MM.1S (cell line): ENCODE measurements around the gene PRKCH.

Experiments
- DNase-seq: peaks from one replicate; pipeline ENCODE4 v3.0.0-alpha.2; 2015
- H2AFZ ChIP-seq: fragments of 300-600 bp; sonication (generic); 2 replicates; pipeline ENCODE4 v1.6.0; 2016; ENCODE audit warnings: antibody characterized with exemption, low read length
- H3F3A ChIP-seq: fragments of 300-600 bp; sonication (generic); 2 replicates; pipeline ENCODE4 v1.6.1; 2016; ENCODE audit warnings: mild to moderate bottlenecking, antibody characterized with exemption, low read length, moderate library complexity, mixed read lengths; ENCODE audit not compliant: insufficient read depth
- H3K27ac ChIP-seq: fragments of 300-600 bp; sonication (generic); 2 replicates; pipeline ENCODE4 v1.5.1; 2016; ENCODE audit warnings: mild to moderate bottlenecking, low read length
- H3K27me3 ChIP-seq: fragments of 300-600 bp; sonication (generic); replicated peaks from 2 replicates; pipeline ENCODE4 v1.6.0; 2016; ENCODE audit warnings: low read length; ENCODE audit not compliant: insufficient read depth
- H3K36me3 ChIP-seq: fragments of 300-600 bp; sonication (generic); replicated peaks from 2 replicates; pipeline ENCODE4 v1.6.1; 2016; ENCODE audit warnings: mild to moderate bottlenecking, low read length, mixed read lengths; ENCODE audit not compliant: insufficient read depth
- H3K4me1 ChIP-seq: fragments of 300-600 bp; sonication (generic); 2 replicates; pipeline ENCODE4 v1.6.1; 2016; ENCODE audit warnings: low read length, mixed read lengths
- H3K4me2 ChIP-seq: fragments of 300-600 bp; sonication (generic); 2 replicates; pipeline ENCODE4 v1.6.0; 2016; ENCODE audit warnings: low read depth, low read length
- H3K4me3 ChIP-seq: fragments of 300-600 bp; sonication (generic); 2 replicates; pipeline ENCODE4 v1.5.1; 2016; ENCODE audit warnings: low read length, mixed read lengths
- H3K79me2 ChIP-seq: fragments of 300-600 bp; sonication (generic); 2 replicates; pipeline ENCODE4 v1.6.1; 2016; ENCODE audit warnings: mixed run types, low read length, mixed read lengths
- H3K9ac ChIP-seq: fragments of 300-600 bp; sonication (generic); 2 replicates; pipeline ENCODE4 v1.6.1; 2016; ENCODE audit warnings: low read length, mixed read lengths
- H3K9me2 ChIP-seq: fragments of 300-600 bp; sonication (generic); replicated peaks from 2 replicates; pipeline ENCODE4 v1.6.1; 2016; ENCODE audit warnings: mild to moderate bottlenecking, low read length, mixed read lengths; ENCODE audit not compliant: insufficient read depth
- H3K9me3 ChIP-seq: fragments of 300-600 bp; sonication (generic); replicated peaks from 2 replicates; pipeline ENCODE4 v1.6.1; 2016; ENCODE audit warnings: mild to moderate bottlenecking, low read length, mixed read lengths; ENCODE audit not compliant: insufficient read depth
- H4K20me1 ChIP-seq: fragments of 300-600 bp; sonication (generic); 2 replicates; pipeline ENCODE4 v1.6.1; 2016; ENCODE audit warnings: mild to moderate bottlenecking, low read length, moderate library complexity, mixed read lengths; ENCODE audit not compliant: insufficient read depth
- EZH2 ChIP-seq: fragments of 300-600 bp; sonication (generic); optimal IDR thresholded peaks from 2 replicates; pipeline ENCODE3; 2017; ENCODE audit warnings: low read depth, mild to moderate bottlenecking, antibody characterized with exemption, low read length, mixed read lengths
- EZH2phosphoT487 ChIP-seq: fragments of 300-600 bp; sonication (generic); IDR thresholded peaks from 2 replicates; pipeline ENCODE4 v1.6.1; 2018; ENCODE audit warnings: antibody characterized with exemption, low read length
- TF ChIP-seq, protein P1 (sequence below): fragments of 300-600 bp; sonication (generic); IDR thresholded peaks from 2 replicates; pipeline ENCODE4 v1.5.1; 2016; ENCODE audit warnings: antibody characterized with exemption, low read length, mixed read lengths

The PRKCH gene

DNA sequence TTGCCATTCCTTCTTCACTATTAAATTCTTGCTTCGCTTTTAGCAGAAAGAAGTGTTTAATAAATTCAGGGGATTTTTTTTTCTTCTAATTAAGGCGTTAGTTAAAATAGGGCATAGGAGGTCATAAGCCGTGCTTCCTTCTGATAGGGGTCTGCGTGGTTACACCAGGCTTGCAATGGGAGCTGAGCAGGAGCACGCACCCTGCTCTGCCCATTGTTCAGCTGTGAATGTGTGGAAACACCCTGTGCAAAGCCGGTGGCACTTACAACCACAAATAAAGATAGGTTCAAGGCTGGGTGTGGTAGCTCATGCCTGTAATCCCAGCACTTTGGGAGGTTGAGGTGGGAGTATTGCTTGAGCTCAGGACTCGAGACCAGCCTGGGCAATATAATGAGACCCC is 162.1 kb downstream of the PRKCH start:
- Histone ChIP-seq H3K27me3 (no peaks in the 10 kb centered on the region), H3K9me2 (no peaks in the 10 kb centered on the region), H3K36me3 (no peaks in the 10 kb centered on the region), H3K9ac (no peak overlapping the region), H3K9me3 (no peaks in the 10 kb centered on the region), H4K20me1 (no peaks in the 10 kb centered on the region), H3K27ac (no peak overlapping the region), H3K4me1 (peaks cover 23% of the 10 kb centered on the region), H3K79me2 (no peaks in the 10 kb centered on the region), H3K4me3 (no peak overlapping the region), H3K4me2 (no peak overlapping the region), H2AFZ (no peak overlapping the region), H3F3A (peaks cover 20% of the 10 kb centered on the region)
- TF ChIP-seq, protein P1, sequence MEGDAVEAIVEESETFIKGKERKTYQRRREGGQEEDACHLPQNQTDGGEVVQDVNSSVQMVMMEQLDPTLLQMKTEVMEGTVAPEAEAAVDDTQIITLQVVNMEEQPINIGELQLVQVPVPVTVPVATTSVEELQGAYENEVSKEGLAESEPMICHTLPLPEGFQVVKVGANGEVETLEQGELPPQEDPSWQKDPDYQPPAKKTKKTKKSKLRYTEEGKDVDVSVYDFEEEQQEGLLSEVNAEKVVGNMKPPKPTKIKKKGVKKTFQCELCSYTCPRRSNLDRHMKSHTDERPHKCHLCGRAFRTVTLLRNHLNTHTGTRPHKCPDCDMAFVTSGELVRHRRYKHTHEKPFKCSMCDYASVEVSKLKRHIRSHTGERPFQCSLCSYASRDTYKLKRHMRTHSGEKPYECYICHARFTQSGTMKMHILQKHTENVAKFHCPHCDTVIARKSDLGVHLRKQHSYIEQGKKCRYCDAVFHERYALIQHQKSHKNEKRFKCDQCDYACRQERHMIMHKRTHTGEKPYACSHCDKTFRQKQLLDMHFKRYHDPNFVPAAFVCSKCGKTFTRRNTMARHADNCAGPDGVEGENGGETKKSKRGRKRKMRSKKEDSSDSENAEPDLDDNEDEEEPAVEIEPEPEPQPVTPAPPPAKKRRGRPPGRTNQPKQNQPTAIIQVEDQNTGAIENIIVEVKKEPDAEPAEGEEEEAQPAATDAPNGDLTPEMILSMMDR: no peak
- TF ChIP-seq EZH2: no peak
- no peak for TF ChIP-seq EZH2phosphoT487
- no peak for DNase-seq

GRCh38 chr14:61484031-61484430 is 162.7 kb downstream of the PRKCH start:
- Histone ChIP-seq H3K4me3 (no peak overlapping the region), H2AFZ (no peak overlapping the region), H4K20me1 (no peaks in the 10 kb centered on the region), H3K9me3 (no peaks in the 10 kb centered on the region), H3K36me3 (no peaks in the 10 kb centered on the region), H3K4me1 (peaks cover 22% of the 10 kb centered on the region), H3K4me2 (no peak overlapping the region), H3K9me2 (no peaks in the 10 kb centered on the region), H3F3A (peaks cover 14% of the 10 kb centered on the region), H3K27me3 (no peaks in the 10 kb centered on the region), H3K27ac (no peak overlapping the region), H3K79me2 (no peaks in the 10 kb centered on the region), H3K9ac (no peak overlapping the region)
- TF ChIP-seq, protein P1: no peak
- TF ChIP-seq EZH2 (no peak), EZH2phosphoT487 (no peak)
- DNase-seq: no peak

DNA sequence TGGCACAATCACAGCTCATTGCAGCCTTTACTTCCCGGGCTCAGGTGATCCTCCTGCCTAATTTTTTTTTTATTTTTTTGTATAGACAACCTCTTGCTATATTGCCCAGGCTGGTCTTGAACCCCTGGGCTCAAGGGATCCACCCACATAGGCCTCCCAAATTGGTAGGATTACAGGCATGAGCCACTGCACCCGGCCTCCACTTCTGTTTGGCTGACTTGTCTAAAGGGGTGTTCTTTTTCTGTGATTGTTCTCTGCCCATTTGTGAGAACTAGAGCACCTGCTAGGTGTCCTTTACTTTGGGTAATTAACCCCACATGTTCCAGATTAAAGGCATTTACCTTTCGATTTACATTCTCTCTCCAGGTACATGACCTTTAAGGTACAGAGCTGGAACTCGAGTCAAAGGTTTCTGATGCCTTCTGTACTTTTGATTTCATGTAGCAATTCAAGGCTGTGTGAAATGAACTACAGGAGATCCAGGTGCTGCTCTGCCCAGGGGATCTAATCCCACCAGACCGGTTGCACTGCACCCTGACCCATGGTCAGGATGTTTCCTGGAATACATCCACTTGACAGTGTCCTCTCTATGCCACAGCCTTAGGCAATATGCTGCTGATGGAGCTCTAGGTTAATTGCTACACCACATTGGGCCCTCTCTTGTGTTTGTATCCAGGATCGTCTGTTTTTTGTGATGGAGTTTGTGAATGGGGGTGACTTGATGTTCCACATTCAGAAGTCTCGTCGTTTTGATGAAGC is 163.6 kb downstream of the PRKCH start:
- H3K4me3 ChIP-seq: no peak overlapping the region
- DNase-seq: no peak
- peaks cover 5% of the 10 kb centered on the region; the same call in 1 of the 2 replicates for H3F3A ChIP-seq
- no peaks in the 10 kb centered on the region for H4K20me1 ChIP-seq
- H3K9me3 ChIP-seq: no peaks in the 10 kb centered on the region
- H3K9ac ChIP-seq: no peak overlapping the region
- no peaks in the 10 kb centered on the region for H3K79me2 ChIP-seq
- no peak overlapping the region for H3K4me2 ChIP-seq
- no peak overlapping the region for H2AFZ ChIP-seq
- H3K27me3 ChIP-seq: no peaks in the 10 kb centered on the region
- H3K27ac ChIP-seq: no peak overlapping the region
- no peaks in the 10 kb centered on the region for H3K36me3 ChIP-seq
- no peaks in the 10 kb centered on the region for H3K9me2 ChIP-seq
- no peak for TF ChIP-seq EZH2
- TF ChIP-seq, protein P1: no peak
- no peak for TF ChIP-seq EZH2phosphoT487
- peaks cover 13% of the 10 kb centered on the region for H3K4me1 ChIP-seq
